NOMO-1 treated with DMSO at 0.1 percent for 48 hours (cell line): Measurements from ENCODE around the gene TNFRSF18.

ENCODE experiments used
- DNase-seq: peaks from one replicate; lab custom pipeline; 2025; ENCODE audit not compliant: unreplicated experiment; lab: John Stamatoyannopoulos, UW

Gene TNFRSF18

DNA sequence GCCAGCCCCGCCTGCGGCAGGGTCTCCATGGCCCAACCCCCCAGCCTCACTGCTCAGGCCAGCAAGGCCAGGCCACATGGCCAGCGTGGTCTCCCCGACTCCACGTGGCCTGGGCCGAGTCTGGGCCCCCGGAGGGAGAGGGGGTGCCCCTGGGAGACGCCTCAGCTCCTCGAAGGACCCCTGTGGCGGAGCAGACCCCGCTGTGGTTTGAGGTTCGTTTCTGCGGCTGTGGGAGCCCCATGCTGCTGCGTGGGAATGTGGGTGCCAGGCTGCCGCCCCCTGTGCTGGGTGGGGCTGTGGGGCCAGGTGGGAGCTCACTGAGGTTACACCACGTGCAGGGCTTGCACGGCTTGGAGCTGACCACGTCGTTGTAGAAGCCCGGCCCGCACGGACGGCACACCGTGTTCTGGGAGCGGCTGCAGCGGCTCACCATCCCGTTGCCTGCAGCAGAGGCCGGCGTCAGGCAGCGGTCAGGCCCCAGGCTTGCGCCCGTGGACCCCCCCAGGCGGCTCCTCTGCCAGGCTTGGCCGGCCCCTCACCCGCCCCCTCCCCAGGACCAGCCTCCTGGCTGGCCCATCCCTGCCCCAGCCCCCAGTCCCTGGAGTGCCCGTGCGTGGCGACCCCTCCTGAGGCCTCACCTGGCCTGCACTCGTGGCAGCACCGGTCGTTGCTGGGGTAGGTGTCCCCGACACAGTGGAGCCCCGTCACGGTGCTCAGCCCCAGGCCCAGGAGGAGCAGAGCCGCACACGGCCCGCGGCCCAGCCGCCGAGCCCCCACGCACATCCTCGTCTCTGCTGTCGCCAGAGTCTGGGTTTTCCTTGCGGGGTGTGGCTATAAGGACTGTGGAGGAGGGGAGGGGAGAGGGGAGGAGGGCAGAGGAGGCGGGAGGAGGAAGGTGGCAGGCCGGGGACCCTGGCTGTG is 7.2 kb upstream of the TNFRSF18 start, which contains the start of gene TNFRSF4:
Gene TNFRSF4, minus strand, starts transcription at position 809 of the 921 bp plus-strand sequence. Its CDS starts 26 bp downstream, at position 783.
- DNase-seq = no peak

DNA sequence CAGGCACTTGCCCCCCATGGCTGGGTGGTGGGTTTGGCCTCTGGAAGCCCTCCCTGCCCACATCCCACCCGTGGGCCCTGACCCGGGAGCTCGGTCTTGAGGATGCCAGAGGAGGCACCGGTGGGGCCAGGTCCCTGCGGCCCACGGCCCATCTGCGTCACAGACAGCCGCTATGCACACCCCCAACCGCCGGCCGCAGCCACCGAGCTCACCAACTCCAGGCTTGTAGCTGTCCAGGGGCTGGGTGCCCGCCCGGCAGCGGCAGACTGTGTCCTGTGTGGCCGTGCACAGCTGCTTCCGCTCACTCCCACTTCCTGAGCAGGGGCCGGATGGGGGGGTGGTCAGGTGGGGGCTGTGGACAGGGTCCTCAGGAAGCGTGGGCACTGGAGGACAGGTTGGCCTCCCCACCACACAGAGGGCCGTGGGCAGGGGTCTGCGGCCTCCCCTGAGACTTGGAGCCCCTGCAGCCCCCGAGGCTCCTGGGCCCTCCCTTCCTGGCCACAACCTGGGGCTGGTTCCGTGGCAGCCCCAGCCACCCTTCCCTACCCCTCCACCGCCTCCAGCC is 6.5 kb upstream of the TNFRSF18 start:
- DNase-seq = peak; percentile 12

DNA sequence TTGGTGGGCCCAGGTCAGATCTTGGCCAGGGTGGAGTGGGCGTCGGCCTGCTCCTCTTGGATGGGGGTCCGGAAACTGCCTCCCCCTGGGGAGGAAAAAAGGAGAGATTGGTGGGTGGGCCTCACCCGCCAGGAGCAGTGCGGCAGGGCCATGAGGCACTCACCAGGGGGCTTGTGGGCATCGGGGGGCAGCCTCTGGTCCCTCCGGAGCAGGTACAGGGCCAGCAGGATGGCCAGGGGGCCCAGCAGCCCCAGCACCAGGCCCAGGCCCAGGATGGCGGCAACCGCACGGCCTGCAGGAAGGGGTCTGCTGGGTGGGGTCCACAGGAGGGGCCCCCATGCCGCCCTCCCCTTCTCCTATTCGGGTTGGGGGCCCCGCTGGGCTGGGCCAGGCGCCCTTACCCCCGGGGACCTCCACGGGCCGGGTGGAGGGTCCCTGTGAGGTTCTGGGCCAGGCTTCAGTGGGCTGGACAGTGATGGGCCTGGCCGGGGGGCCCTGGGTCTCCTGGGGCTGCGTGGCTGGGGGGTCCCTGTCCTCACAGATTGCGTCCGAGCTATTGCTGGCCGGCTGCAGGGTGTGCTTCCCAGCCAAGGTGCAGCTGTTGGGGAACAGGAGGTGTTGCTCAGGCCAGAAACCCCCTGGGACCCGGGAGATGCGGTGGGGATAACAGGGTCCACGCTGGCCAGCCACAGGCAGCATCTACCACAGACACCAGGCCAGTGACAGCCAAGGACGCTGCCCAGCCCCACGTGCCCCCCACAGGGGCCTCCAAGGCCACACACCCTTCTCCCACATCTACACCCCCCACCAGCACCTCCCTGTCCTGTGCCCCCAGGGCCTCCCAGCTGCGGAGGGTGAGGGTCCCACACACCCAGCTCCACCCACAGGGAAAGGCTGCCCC is 5.4 kb upstream of the TNFRSF18 start:
- no peak for DNase-seq

DNA sequence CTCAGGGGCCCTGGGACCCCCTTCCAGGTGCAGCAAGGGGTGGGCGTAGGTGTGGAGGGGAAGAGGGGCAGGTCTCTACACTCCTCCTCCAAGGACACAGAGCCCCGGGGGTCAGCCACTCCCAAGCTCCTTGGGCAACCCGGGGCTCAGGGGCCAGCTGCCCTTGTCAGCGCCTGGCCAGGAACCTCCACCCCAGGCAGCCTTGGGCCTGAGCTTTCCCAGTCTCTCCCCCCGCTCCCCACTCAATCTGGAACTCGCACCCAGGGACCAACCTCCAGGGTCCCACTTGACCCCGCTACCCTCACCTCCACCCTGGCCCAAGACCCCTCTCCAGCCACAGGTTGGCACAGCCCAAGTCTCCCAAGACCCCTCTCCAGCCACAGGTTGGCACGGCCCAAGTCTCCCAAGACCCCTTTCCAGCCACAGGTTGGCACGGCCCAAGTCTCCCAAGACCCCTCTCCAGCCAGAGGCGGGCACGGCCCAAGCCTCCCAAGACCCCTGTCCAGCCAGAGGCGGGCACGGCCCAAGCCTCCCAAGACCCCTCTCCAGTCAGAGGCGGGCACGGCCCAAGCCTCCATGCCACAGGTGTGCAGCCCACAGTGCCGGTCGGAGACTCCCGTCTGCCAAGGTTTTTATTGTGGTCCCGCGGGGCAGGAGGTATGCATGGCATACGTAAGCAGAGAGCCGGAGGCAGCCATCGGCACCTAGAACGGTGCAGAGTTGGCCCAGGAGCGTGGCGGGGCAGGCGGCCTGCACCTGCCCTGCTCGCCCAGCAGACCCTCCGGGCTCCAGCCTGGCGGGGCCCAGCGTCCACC is 4.5 kb upstream of the TNFRSF18 start:
- no peak for DNase-seq

DNA sequence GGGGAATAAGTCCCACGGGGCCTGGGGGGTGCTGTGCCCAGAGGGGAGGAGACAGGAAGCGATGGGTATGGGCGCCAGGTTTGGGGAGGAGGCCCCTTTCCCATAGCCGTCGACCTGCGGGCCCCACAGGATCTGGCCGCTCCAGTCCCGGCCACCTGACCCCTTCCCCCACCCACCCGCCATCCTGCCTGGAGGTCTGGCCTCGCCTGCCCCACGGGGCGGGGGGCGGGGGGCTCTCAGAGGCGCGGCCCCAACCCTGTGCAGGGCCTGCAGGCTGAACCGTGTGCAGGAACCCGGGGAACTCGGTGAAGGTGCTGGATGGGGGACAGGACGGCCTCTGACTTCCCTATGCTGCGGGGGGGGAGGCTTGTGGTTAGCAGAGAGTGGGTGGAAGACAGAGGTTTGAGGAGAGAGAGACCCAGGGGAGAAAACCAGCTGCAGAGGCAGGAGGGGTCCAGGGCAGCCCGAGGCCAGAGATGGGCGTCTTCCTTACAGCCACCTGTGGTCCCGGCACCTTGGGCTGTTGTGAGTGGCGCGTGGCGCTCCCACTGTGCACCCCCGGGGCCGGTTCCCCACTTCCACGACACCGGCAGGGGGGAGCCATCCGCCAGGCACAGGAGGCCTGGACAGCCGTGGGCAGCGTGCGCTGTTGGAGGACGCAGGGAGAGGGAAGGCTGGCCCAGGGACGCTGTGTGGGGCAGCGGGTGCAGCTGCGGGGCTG is 2.5 kb upstream of the TNFRSF18 start:
- peak; percentile 27 for DNase-seq

DNA sequence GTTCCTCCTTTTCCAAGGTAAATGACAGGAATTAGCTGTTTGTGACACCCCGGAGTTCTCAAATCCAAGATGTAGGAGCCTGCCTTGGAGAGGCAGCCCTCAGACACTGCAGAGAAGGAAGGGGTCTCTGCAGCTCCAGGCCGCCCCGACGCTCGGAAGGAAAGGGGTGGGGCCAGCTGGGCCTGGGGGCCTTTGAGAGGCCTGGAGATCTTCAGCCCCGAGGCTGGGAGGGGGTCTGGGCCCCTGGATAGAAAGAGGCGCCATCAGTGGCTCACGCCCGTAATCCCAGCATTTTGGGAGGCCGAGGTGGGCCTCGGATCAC is 1.1 kb upstream of the TNFRSF18 start:
- no peak for DNase-seq

DNA sequence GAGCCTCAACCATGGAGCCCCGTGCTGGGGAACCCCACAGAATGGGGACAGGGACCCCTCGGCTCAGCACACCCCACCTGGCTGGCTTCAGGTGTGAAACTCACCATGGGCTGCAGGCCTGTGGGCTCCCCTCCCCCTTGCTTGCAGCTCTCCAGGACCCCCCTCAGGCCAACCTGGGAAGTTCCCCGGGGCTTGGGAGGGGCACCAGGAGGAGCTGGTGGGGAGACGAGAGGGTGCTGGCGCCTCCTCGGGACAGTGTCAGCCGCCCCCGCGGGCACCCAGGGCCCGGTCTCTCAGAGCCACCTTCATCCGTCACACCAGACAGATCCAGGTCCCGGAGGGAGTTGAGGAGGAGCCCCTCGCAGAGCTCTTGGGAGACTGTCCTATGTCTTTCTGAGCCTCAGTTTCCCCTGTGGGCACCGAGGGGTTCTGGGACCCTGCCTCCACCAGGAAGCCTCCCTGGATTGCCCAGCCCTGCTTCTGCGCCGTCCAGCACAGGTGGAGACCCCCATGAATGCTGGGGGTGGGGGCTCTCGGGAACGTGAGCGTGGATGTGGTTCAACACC is 657 bp upstream of the TNFRSF18 start:
- no peak for DNase-seq

DNA sequence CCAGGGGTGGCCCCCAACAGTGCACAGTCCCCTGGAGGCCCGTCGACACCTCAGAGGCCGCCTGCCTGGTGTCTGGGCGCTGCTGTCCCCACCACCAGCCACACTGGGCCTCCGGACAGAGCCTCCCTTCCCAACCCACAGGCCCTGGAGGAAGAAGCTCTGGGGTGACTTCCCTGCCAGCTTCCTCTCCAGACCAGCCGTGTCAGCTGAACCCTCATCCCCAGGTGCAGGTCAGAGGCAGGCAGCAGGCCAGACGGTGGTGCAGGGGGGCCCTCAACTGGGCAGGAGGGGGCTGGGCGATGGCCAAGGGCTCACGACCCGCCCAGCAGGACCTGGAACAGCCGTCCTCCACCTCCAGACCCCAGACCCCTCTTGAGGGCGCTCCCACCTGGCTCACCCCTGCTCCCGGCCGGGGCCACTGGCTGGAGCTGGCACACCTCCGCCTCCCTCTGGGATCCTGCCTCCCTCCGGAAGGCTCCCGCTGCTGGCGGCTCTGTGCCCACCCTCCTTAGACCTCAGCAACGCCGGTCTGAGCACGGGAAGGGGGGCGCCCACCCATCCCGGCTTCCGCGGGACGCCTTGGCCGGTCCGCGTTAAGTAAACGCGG is 520 bp downstream of the TNFRSF18 start:
- no peak for DNase-seq

DNA sequence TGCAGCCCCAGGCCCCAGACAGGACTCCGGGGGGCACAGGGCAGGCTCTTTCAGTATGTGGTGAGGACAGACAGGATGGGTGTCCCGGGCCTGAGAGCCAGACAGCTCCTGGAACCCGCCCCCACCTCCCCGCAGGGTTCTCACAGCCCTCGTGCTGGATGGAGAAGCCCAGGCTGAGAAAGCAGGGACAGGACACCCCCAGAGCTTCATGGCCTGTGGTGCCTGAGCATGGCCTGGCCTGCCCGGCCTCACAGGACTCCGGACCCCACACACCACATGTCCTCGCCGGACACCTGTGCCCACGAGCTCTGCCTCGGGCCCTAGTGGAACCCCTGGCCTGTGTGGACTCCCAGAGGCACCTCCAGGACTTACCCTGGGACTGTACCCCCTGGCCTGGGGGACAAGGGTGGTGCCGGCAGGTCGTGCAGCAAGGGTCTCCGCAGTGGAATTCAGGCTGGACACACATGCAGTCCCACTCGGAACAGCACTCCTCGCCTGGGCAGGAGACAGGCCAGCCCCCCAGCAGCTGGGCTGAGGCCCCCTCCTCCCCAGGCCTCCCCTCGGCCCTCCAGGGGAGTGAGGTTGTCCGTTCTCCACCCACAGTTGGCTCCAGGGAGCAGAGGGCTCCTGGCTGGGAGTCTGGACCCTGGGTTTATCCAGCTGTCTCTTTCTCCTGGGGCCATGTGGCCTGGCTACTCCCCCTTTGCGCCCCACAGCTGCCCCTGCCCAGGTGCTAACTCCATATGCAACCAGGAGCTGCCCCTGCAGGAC is 1.2 kb downstream of the TNFRSF18 start:
- DNase-seq = no peak

DNA sequence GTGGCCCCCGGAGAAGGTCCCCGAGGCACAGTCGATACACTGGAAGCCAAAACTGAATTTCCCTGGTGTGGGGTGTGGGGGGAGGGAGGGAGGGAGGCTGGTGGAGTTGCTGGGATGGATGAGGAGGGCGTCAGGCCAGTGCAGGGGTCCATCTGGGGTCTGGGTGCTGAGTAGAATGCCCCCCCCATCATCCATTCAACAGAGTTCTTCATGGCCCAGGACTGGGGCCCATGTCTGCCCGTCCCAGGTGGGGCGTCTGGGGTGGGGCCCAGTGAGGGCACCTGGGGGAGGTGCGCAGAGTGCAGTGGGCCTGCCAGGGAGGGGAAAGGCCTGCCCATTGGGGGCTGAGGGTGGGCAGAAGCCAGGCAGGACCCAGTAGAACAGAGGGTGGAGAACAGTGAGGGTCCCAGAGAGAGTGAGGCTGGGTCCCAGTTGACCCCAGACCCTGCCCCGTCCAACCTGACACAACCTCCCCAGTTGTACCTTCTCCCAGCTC is 1.9 kb downstream of the TNFRSF18 start:
- DNase-seq = no peak

DNA sequence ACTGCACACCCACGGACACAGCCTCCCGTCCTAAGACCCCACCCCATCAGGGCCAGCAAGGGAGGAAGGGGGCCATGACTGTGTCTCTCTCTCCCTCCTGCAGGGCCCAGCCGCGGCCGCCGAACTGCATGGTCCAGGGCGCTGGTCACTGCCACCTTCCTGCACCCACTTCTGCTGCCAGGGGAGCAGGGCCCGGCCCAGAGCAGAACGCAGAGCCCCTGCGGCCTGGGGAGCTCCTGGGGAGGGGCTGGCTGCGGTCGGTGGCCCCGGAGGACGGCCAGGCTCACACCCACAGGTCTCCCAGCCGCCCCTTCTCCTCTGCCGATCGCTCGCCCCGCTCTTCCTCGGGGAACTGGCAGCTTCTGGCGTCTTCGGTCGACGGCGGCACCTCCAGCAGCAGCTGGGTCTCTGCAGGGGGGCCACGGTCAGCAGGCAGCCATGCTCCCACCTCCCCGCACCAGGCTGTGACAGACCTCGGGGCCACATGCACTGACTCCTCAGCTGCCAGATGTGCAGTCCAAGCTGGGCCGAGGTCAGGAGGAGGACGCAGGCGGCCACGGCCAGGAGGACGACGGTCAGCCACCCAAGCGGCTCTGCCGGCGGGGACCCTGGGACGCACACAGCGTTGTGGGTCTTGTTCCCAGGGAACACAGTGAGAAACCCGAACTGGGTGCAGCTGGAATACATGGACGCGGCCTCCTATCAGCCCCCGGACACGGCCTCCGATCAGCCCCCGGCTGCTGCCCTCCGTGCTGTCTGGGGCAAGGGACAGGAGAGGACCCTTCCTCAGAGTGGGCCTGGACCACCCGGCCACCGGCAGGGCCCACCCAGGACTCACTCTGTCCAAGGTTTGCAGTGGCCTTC is 2.6 kb downstream of the TNFRSF18 start:
- DNase-seq = no peak

DNA sequence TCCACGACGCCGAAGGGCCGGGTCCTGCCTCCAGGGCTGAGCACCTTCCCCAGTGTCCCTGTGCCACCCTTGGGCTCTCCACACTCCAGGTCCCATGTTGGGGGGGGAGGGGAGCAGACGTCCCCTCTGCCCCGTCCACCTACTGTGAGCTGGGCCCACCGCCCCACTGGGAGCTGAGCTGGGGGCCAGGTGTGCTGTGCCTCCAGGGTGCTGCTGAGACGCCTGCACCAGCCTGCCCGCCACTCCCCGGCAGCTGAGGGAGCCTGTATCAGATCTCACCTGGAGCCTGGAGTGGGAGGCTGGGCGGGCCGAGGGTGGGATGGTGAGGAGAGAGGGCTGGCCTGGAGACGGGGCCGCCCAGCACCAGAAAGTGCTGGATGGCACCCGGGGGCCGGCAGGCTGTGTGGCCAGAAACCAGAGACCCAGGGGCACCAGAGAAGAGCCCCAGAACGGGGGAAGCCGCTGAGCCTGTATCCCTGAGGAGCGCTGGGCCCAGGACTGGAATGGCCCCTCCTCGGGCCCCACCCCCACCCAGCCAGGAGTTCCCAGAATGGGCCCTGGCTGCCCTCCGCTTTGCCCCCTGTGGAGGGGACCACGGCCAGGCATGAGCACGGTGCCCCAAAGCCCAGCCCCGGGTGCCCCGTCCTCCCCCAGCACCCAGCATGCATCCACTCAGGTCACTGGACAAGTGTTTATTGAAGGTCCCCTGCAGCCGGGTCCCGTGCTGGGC is 3.4 kb downstream of the TNFRSF18 start:
- DNase-seq = no peak

DNA sequence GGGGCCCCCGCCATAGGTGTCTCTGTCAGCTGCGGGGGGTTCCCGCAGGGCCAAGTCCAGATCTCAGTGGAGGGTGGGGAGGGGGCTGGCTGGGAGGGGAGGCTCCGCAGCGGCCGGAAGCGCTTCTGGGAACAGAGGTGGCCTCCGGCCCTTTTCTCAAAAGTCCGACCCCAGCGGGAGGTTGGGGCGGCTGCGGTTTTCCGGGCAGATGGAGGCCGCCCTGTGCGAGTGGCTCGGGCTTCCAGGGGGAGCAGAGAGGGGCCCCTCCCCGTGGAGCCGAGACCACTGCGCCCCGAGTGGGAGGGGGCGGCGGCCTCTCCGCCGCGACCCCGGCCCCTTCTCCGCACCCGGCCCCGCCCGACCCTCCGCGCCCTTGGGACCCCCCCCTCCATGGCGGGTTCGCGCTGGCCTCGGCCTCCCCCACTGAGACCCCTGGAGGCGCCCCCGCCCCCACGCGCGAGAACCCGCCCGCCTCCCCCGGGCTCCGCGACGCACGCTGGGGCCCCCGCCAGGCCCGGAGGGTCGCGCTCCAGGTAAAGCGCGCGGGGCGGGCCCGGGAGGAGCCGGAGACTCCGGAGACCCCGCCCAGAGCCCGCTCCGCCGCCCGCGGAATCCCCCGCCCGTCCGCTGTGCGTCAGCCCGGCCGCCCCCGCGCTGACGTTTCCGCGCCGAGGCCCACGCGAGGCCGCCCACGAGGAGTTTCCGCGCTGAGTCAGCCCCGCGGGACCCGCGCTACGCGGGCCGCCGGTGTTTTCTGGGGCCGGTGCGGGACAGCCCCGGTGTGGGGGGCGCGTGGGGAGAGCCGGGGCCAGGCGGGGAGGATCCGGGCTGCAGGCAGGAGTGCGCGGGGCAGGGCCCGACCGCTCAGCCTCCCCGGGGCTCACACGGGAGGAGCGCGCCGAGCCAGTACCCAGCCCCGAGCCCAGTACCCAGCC is 5.2 kb downstream of the TNFRSF18 start:
- no peak for DNase-seq

DNA sequence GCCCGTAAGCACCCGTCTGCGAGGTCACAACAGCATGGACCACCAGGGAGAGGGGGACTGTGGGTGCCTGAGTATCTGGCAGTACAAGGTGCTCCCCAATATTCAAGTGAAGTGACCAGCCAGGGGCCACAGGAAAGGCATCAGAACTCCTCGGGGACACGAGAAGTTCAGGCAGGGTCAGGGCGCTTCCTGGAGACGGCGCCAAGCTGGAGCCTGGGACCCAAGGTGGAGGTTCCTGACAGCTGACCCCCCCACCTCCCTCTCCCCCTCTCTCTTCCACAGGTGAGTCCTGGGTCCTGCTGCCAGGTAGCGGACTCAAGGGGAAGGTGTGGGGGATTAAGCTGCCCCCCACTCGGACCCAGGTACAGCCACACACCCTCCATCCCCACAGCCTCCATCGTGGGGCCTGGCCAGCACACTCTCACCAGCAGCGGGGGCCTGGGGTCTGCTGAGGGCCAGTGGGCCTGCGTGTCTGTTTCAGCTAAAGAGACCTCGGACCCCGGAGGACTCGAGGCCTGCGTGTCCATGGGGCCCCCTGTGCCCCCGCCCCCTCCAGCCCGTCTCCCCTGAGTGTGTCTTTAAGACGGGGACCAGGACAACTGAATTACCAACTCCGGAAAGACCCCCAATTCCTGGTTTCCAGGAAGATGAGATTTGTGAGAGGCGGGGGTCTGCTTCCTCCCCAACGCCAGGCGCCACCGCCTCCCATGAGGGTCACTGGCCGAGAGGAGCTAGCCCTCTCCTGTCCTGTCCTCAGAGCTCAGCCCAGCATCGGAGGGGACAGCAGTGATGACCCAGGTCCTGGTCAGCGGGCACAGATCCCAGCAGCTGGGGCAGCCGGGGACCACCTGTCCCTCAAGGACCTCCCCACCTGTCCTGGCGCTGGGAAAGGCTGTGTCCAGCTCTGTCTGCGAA is 6.2 kb downstream of the TNFRSF18 start:
- no peak for DNase-seq
